GM21619 (cell line): ENCODE measurements around the gene TMEM45B.
"Not testable (repeated sequence)": the region's sequence is repeated elsewhere in the genome, so short reads cannot be mapped to it uniquely, and the experiment has no call there.

ENCODE experiments used
- ATAC-seq: cut with Tn5 transposase; IDR thresholded peaks from one replicate; pipeline ENCODE4 v1.9.1; 2021; ENCODE audit not compliant: unreplicated experiment

The TMEM45B gene

DNA sequence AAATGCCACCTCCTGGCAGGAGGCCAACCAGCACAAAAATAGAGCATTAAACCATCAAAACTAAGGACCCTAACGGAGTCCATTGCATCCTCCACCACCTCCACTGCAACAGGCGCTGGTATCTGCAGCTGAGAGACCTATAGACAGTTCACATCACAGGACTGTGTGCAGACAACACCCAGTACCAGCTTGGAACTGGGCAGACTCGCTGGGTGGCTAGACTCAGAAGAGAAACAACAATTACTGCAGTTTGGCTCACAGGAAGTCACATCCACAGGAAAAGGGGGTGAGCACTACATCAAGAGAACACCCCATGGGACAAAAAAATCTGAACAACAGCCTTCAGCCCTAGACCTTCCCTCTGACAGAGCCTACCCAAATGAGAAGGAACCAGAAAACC is 11.6 kb upstream of the TMEM45B start:
- ATAC-seq: no peak

DNA sequence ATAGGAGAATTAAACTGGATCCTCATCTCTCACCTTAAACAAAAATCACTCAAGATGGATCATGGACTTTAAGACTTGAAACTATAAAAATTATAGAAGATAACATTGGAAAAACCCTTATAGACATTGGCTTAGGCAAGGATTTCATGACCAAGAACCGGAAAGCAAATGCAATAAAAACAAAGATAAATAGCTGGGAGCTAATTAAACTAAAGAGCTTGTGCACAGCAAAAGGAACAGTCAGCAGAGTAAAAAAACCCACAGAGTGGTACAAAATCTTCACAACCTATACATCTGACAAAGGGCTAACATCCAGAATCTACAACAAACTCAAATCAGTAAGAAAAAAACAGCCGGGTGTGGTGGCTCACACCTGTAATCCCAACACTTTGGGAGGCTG is 7.4 kb upstream of the TMEM45B start:
- ATAC-seq: not testable (repeated sequence)

DNA sequence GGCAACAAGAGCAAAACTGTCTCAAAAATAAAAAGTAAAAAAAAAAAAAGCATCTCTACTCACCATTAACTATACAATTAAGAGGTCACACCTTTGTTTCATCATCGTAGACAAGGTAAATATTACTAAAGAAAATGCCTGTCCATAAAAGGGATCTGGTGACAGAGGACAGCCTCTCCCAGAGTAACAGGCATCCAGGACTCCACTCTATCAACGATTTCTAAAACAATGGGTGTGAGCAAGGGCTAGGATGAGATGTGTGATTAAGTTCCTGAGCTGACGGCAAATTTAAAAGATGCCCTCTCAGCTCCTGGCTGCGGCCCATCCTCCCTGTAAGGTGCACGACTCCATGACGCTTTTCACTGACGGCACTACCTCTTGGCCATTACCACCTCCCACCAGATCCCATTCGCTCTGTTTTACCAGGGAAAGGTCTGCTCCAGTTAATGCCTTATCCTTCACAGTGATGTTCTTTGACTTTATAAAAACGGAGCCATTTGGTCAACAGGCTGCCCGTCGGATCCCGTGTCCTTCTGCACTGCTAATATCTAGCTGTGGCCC is 2.3 kb upstream of the TMEM45B start:
- ATAC-seq: no peak

DNA sequence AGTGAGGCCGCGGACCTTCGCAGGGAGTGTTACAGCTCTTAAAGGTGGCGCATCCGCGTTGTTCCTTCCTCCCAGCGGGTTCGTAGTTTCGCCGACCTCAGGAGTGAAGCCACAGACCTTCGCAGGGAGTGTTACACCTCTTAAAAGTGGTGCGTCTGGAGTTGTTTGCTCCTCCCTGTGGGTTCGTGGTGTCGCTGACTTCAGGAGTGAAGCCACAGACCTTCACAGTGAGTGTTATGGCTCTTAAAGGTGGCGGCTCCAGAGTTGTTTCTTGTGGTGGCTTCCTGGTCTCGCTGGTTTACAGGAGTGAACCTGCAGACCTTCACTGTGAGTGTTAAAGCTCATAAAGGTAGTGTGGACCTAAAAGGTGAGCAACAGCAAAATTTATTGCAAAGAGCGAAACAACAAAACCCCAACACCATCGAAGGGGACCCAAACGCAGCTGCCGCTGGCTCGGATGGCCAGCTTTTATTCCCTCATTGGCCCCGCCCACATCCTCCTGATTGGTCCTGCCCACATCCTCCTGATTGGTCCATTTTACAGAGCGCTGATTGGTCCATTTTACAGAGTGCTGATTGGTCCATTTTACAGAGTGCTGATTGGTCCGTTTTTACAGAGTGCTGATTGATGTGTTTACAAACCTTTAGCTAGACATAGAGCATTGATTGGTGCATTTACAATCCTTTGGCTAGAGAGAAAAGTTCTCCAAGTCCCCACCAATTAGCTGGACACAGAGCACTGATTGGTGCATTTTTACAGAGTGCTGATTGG is 1.2 kb upstream of the TMEM45B start:
- no peak for ATAC-seq

DNA sequence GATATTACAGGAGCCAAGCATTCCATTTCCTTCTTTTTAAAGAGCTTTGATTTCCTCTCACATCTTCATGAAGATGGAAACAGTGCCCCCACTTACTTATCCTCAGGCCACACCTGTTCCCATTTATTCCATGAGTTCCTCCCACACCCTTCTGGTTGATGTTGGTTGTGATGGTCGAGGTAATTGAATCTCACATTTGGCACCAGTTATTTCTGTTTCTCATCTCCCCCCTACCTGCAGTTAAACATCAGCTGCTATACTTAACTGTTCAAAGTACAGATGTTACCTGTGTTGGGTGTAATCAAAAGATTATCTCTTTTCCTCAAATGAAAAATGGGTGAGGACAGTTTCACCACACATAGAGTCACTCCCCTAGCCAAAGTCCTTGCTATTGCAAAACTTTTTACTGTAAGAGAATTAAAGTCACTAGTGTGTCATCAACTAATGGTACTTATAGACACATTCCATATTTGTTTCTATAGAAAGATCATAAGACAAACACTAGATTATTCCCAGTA is 1.9 kb downstream of the TMEM45B start:
- no peak for ATAC-seq

DNA sequence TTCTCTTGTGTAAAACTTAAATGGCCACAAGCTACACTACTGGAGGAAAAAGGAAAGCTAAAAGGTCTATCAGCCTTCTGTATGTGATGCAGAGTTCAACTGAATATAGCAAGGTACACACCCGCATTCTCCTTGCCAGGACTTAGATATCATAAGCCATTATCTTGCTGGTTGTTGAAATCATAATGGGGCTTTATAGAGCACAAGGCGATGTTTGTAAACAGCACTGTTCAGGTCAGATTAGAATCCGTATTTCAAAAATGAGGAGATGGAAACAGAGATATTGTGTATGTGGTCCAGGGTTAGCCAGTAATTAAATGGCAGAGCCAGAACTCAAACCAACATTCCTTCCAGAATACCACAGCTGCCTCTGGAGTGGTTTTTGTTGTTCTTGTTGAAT is 2.6 kb downstream of the TMEM45B start:
- not testable (repeated sequence) for ATAC-seq

DNA sequence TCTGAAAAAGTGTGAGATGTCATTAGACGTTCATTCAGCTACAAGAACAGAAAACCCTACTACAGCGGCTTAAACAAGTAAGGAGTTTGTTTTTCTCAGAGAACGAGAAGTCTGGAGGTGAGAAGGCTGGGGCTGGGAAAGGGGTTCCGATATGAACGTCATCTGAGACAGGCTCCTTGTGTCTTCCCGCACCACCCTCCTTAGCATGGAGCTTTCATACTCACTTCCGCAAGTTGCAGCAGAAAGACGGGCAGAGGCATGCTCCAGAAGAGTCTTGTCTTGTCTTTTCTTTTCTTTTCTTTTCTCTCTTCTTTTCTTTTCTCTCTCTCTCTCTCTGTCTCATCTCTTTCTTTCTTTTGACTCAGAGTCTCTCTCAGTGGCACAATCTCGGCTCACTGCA is 3.6 kb downstream of the TMEM45B start:
- ATAC-seq: no peak

DNA sequence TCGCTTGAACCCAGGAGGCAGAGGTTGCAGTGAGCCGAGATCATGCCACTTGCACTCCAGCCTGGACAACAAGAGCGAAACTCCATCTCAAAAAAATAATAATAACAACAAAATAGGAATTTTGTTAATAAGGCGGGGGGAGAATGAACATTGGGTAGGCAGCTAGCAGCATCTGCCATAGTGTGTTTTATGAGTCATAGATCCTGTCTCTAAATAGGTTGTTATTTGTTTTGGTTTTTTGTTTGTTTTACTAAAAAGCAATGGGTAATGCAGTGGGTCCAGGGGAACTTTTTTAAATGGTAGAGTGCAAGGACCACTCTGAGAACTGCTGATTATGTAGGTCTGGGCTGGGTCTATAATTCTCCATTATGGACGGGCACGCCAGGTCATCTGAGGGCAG is 4.6 kb downstream of the TMEM45B start:
- not testable (repeated sequence) for ATAC-seq

DNA sequence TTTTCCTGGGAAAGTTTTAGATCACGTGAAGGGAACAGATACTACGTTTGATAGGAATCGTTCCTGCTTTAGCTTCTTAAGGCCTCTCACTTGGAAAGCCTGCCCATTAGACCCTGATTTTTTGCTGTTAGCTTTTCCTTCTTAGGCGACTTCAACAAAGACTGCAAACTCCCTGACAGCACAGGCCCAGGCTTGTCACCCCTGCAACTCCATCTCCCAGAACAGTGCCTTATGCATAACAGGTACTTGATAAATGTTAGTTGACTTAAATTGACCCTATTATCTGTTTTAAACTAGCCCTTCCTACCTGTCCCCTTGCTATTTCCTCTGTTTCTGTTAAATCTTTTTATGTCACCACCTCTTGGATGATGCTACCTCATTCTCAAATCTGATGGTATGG is 7.6 kb downstream of the TMEM45B start:
- not testable (repeated sequence) for ATAC-seq

DNA sequence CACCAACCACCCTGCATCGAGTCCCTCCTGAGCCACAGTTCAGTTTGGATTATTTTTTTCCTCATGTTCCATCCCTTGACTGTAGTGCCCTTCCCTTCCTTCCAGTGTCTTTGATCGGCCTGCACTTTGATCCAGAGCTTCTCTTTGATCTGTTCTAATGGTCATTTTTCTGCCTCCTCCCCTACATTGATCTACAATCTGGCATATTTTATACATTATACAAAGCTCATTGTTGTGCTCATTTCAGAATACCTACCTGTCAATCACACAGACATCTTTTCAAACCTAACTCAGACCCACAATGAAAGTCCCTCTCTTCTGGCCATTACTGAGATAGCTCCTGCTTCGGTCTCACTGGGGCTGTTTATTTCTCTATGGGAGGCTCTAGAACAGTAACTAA is 8.2 kb downstream of the TMEM45B start:
- not testable (repeated sequence) for ATAC-seq

DNA sequence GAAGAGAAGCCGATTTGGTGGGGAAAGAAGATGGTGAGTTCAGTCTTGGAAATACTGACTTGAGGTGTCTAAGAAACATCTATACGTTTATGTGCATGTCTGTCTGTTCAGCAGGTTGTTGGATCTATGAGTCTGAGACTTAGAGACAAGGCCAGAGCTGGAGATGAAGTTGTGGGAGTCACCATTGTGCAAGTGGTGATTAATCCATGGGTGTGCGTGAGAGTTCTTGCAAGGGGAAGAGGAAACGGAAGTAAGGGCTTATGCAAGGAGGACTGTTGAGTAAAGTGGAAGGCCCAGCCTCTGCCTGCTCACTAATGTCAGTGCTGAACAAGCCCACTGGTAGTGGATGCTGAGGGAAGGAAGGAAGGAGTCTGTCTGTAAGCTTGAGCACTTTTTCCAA is 9.7 kb downstream of the TMEM45B start:
- no peak for ATAC-seq

DNA sequence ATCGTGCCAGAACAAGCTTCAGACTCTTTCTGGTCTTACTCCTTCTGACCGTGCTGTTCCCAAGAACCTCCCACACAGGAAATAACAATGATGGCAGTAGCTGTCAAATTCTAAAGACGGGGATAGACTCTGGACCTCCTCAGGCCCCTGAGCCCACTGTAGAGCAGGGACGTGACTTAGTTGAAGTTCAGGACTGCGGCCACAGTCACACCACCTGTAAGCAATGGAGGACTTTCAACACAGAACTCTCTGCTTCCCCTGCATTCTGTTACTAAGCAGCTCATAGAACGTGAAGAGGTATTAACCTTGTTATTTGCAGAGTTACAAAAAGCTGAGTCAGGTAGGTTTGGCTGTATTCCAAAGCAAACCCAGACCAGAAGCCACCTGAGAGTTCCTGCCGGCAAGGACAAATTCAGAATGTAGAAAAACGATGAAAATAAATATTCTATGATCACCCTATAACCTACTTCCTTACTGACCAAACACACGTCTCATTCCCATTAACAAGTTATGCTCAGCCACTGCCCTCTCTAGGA is 12.7 kb downstream of the TMEM45B start:
- no peak for ATAC-seq

DNA sequence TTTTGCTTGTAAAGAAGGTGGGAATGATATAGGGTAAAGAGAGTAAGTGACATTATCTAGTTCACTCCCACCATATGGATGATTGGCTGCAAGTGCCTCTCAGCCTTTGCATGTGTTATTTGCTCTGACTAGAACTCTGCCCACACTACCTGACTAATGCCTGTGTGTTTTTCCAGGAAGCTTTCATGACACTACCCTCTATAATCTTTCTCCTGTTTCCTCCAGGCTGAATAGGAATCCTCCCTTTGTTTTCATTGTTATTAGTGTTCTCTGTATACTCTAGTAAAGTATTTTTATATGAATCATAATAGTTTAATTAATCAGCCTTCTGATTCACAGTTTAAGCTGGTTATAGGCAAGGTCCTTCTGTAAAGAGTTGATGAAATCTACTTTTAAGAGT is 13.8 kb downstream of the TMEM45B start:
- not testable (repeated sequence) for ATAC-seq

DNA sequence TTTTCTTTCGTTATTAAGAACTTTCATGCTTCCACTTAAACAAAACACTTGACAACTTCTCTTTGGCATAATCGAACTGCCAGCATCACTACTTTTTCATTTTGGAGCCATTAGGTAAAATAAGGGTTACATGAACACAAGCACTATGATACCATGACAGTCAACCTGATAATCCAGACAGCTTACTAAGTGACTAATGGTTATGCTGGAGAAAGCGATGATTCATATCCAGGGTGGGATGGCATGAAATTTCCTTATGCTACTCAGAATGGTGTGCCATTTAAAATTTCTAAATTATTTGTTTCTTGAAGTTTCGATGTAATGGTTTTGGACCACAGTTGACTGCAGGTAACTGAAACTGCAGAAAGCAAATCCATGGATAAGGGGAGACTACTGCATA is 15.6 kb downstream of the TMEM45B start:
- ATAC-seq: not testable (repeated sequence)

DNA sequence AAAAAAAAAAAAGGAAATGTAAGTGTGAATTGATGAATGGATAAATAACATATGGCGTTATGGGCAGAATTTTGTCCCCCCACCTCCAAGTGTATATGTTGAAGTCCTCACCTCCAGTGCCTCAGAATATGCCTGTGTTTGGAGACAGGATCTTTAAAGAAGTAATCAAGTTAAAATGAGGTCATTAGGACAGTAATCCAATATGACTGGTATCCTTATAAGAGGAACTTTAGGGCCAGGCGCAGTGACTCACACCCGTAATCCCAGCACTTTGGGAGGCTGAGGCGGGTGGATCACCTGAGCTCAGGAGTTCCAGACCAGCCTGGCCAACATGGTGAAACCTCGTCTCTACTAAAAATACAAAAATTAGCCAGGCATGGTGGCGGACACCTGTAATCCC is 17.6 kb downstream of the TMEM45B start:
- ATAC-seq: not testable (repeated sequence)

DNA sequence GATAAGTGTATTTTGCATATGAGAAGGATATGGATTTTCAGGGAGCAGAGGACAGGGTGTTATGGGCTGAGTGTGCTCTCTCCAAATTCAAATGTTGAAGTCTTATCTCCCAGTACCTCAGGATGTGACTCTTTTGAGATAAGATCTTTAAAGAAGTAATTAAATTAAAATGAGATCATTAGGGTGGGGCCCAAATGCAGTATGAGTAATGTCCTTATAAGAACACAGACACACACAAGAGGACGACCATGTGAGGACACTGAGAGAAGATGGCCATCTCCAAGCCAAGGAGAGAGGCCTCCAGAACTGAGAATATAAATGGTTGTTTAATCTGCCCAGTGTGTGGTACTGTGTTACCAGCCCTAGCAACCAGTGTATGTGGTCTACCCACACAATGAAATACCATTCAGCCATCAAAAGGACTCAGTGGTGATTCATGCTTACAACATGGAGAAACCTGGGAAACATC is 20.8 kb downstream of the TMEM45B start:
- not testable (repeated sequence) for ATAC-seq

DNA sequence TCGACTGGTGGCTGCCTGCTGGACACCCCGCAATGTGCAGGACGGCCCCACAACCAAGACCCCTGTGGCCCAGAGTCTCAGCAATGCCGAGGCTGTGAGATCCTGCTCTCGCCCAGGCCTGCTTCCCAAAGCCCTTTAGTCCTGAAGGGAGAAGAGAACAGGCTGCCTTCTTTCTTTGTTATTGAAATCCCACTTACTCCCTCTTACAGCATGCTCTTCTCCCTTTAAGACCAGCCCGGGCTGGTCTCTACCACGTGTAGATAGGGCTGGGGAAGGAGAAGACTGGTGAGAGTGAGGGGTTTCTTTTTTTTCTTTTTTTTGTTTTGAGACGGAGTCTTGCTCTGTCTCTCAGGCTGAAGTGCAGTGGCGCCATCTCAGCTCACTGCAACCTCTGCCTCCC is 21.3 kb downstream of the TMEM45B start:
- no peak for ATAC-seq

DNA sequence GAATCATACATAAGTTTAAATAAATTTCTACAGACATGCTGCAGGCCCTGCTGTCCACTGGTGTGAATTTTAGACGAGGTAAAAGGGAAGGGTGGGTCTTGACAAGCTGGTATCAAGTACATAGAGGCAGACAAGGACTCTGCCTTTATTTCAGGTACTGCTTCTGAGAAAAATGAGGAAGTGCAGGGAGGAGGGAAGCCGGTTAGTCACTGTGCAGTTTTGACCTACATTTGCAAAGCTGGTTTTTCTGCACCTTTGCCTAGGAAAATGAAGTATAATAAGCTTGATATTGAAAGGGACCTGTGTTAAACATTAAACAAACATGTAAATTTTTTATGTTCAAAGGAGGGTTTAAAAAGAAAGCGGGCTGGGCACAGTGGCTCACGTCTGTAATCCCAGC is 24.6 kb downstream of the TMEM45B start:
- no peak for ATAC-seq

DNA sequence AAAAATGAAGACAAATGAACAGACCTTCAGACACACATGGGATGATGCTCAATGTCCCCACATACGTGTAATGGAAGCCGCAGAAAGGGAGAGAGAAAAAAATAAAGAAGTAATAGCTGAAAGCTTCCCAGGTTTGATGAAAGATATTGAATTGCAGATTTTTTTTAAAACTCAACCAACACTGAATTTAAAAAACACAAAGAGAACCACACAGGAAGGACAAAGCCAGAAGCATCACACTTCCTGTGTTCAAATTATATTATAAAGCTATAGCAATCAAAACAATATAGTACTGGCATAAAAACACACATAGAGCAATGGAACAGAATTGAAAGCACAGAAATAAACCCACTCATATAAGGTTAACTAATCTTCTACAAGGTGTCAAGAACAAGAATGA is 26.5 kb downstream of the TMEM45B start:
- no peak for ATAC-seq

DNA sequence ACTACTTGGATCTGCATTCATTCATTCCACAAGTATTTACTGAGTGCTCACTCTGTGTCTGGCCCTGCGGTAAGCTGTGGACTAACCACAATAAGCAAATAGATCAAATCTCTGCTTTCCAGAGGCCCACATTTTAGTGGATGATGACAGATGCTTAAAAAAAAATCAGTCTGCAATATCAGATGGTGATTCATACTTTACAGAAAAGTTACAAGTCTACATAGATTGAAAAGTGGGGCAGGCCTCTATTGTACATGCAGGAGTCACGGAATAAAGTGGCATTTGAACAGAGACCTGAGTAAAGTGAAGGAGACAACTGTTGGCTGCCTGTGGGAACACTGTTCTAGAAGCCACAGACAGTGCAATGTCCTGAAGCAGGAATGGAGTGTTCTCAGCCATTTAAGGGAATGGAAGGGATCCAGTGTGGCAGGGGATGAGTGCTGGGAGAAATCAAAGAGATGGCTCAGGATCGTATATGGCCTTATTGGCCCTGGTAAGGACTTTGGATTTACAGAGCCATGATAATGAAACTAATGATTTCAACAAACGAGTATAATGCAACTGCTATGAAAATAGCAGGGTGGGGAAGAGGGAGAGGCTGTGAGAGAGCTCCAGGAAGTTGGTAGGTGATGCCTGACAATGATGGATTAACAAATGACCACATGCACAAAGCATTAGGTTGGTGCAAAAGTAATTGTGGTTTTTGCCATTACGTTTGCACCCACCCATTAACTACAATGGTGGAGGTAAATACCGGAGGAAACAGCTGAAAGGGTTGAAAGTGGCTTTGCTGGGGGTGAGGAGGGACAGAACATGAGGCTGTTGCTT is 31.1 kb downstream of the TMEM45B start:
- no peak for ATAC-seq

DNA sequence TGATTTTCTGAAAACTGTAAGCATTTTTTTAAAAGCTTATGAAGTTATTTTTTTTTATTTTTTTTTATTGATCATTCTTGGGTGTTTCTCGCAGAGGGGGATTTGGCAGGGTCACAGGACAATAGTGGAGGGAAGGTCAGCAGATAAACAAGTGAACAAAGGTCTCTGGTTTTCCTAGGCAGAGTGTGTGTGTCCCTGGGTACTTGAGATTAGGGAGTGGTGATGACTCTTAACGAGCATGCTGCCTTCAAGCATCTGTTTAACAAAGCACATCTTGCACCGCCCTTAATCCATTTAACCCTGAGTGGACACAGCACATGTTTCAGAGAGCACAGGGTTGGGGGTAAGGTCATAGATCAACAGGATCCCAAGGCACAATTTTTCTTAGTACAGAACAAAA is 31.7 kb downstream of the TMEM45B start:
- not testable (repeated sequence) for ATAC-seq
